ENCODE results near the gene GLI3.
A peak's percentile ranks its signal among the peaks of the same experiment; 100 is the strongest.

GLI3 gene

GRCh38 chr7:42231043-42231787, 5.8 kb downstream of the GLI3 start:
- H3K79me2 ChIP-seq (ENCODE audit: low read length), result no peaks in the 10 kb centered on the region
- no peaks in the 10 kb centered on the region for H4K20me1 ChIP-seq (ENCODE audit: insufficient read depth, low read length)
- no peak overlapping the region for H3K4me2 ChIP-seq (ENCODE audit: low read depth, low read length)
- H3K27me3 ChIP-seq (replicated peaks; ENCODE audit: insufficient read depth, low read length), result no peaks in the 10 kb centered on the region
- no peaks in the 10 kb centered on the region for H3K36me3 ChIP-seq (replicated peaks; ENCODE audit: insufficient read depth, low read length)
- no peak overlapping the region for H3K27ac ChIP-seq (ENCODE audit: low read length)
- H3K9ac ChIP-seq (ENCODE audit: low read length), result no peak overlapping the region
- TF ChIP-seq EZH2phosphoT487 (IDR thresholded peaks at IDR 0.05; ENCODE audit: low read length) (no peak), EZH2 (optimal IDR thresholded peaks at IDR 0.05; ENCODE audit: low read depth, low read length) (no peak), CTCF (IDR thresholded peaks at IDR 0.05; ENCODE audit: low read length) (no peak)
- H3K9me3 ChIP-seq (replicated peaks; ENCODE audit: insufficient read depth, low read length), result no peaks in the 10 kb centered on the region
- no peaks in the 10 kb centered on the region for H3F3A ChIP-seq (ENCODE audit: insufficient read depth, low read length)
- no peak overlapping the region for H3K4me3 ChIP-seq (ENCODE audit: low read length)
- H3K9me2 ChIP-seq (replicated peaks; ENCODE audit: insufficient read depth, low read length), result no peaks in the 10 kb centered on the region
- no peaks in the 10 kb centered on the region for H3K4me1 ChIP-seq (ENCODE audit: low read length)
- no peak for DNase-seq
- H2AFZ ChIP-seq (ENCODE audit: low read length), result no peak overlapping the region

GRCh38 chr7:42227936-42228591, 8.9 kb downstream of the GLI3 start:
- no peak for DNase-seq
- Histone ChIP-seq H3K9me3 (replicated peaks; ENCODE audit: insufficient read depth, low read length) (no peaks in the 10 kb centered on the region), H2AFZ (ENCODE audit: low read length) (no peak overlapping the region), H4K20me1 (ENCODE audit: insufficient read depth, low read length) (no peaks in the 10 kb centered on the region), H3K9ac (ENCODE audit: low read length) (no peak overlapping the region), H3K36me3 (replicated peaks; ENCODE audit: insufficient read depth, low read length) (no peaks in the 10 kb centered on the region), H3F3A (ENCODE audit: insufficient read depth, low read length) (no peaks in the 10 kb centered on the region), H3K79me2 (ENCODE audit: low read length) (no peaks in the 10 kb centered on the region), H3K4me2 (ENCODE audit: low read depth, low read length) (no peak overlapping the region), H3K27me3 (replicated peaks; ENCODE audit: insufficient read depth, low read length) (no peaks in the 10 kb centered on the region), H3K9me2 (replicated peaks; ENCODE audit: insufficient read depth, low read length) (no peaks in the 10 kb centered on the region), H3K4me1 (ENCODE audit: low read length) (no peaks in the 10 kb centered on the region), H3K27ac (ENCODE audit: low read length) (no peak overlapping the region), H3K4me3 (ENCODE audit: low read length) (no peak overlapping the region; the same call in 1 of the 2 replicates)
- no peak for TF ChIP-seq EZH2phosphoT487 (IDR thresholded peaks at IDR 0.05; ENCODE audit: low read length)
- TF ChIP-seq CTCF (IDR thresholded peaks at IDR 0.05; ENCODE audit: low read length), result no peak
- no peak for TF ChIP-seq EZH2 (optimal IDR thresholded peaks at IDR 0.05; ENCODE audit: low read depth, low read length)

- H3F3A ChIP-seq (ENCODE audit: insufficient read depth, low read length), result no peaks in the 10 kb centered on the region
- H3K27me3 ChIP-seq (replicated peaks; ENCODE audit: insufficient read depth, low read length), result no peaks in the 10 kb centered on the region
- TF ChIP-seq EZH2 (optimal IDR thresholded peaks at IDR 0.05; ENCODE audit: low read depth, low read length), result no peak
- TF ChIP-seq CTCF (IDR thresholded peaks at IDR 0.05; ENCODE audit: low read length), result no peak
- no peak for TF ChIP-seq EZH2phosphoT487 (IDR thresholded peaks at IDR 0.05; ENCODE audit: low read length)
- H3K4me1 ChIP-seq (ENCODE audit: low read length), result no peaks in the 10 kb centered on the region
- no peaks in the 10 kb centered on the region for H4K20me1 ChIP-seq (ENCODE audit: insufficient read depth, low read length)
- no peak overlapping the region for H3K4me2 ChIP-seq (ENCODE audit: low read depth, low read length)
- no peaks in the 10 kb centered on the region for H3K9me3 ChIP-seq (replicated peaks; ENCODE audit: insufficient read depth, low read length)
- DNase-seq, result peak; percentile 64
- H3K4me3 ChIP-seq (ENCODE audit: low read length), result no peak overlapping the region; the same call in 1 of the 2 replicates
- H2AFZ ChIP-seq (ENCODE audit: low read length), result no peak overlapping the region
- H3K36me3 ChIP-seq (replicated peaks; ENCODE audit: insufficient read depth, low read length), result no peaks in the 10 kb centered on the region
- H3K9ac ChIP-seq (ENCODE audit: low read length), result no peak overlapping the region
- H3K27ac ChIP-seq (ENCODE audit: low read length), result no peak overlapping the region
- no peaks in the 10 kb centered on the region for H3K9me2 ChIP-seq (replicated peaks; ENCODE audit: insufficient read depth, low read length)
- no peaks in the 10 kb centered on the region for H3K79me2 ChIP-seq (ENCODE audit: low read length)
These were observed 9.5 kb downstream of the GLI3 start for GRCh38 chr7:42227541-42227935.
